Lower leg skin (tissue), 3 donors: ENCODE measurements around the gene ENTPD5.

Experiments used
- CTCF ChIP-seq, 3 donors: fragments of 450-650 bp; IDR thresholded peaks; one replicate each; pipeline ENCODE4 v1.5.1; 2016; ENCODE audit warnings: antibody characterized with exemption in 3 of 3, mild to moderate bottlenecking in 3 of 3, moderate library complexity in 2 of 3
- POLR2A ChIP-seq, 2 donors: fragments of 450-650 bp; IDR thresholded peaks; one replicate each; pipeline ENCODE4 v1.6.1; 2016 to 2017; ENCODE audit warnings: antibody characterized with exemption in 2 of 2, mild to moderate bottlenecking in 1 of 2, moderate library complexity in 1 of 2

- no peak for TF ChIP-seq CTCF (IDR thresholded peaks at IDR 0.05)
- no peak for TF ChIP-seq POLR2A (IDR thresholded peaks at IDR 0.05)
Observed at GRCh38 chr14:73997108-73997943, 21.8 kb downstream of the ENTPD5 start.
